Activated T-cell treated with anti-CD3 and anti-CD28 coated beads, Interleukin-2, amount 50 U/mL, for 48 hours (primary cell): ENCODE results near the gene MAGI1.

Experiments used
- DNase-seq, 2 experiments: peaks; one replicate each; pipeline ENCODE4 v3.0.0-alpha.2; 2020

Gene MAGI1

DNA sequence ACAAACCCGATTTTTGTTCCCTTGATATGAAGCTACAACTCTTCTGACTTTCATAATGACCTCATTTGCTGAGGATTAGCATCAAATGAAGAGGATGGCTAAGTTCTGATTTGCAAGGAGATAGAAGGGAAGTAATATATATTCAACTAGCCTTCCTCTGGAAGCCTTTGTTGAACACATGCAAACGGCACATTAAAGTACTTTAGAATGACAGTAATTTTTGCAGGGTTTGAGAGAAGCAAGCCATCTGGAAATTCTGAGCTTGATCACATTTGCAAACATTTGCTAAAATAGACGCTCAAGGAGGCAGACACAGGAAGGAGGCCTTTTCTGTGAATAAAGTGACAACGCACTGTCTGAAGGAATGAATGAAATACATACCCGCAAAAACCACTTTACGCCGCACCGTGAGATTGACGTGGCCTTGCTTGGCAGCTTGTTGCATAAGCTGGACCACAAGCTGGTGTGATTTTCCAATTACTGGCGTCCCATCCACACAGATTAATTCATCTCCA, 657.2 kb downstream of the MAGI1 start:
- DNase-seq = no peak

GRCh38 chr3:65379223-65379622, 659.5 kb downstream of the MAGI1 start:
- no peak for DNase-seq

DNA sequence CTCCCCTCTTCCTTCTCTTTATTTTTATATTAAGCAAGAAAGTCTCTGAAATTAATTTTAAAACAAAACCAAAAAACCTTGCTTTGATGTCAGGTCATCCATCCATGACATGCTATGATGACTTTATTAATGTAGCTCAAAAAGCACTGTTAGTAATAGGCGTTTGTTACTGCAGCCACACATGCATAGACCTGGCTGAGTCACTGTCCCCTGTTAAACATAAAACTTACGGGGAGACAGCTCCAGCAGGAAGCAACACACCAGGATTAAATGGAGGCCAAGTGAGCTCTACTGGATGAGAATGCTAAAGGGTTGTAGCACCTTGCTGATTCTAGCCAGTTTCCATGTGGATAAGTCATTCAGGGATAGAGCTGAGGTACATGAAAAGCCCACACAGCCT, 661.1 kb downstream of the MAGI1 start:
- DNase-seq = no peak

- no peak for DNase-seq
Observed at GRCh38 chr3:65376426-65376825, 662.3 kb downstream of the MAGI1 start.

DNA sequence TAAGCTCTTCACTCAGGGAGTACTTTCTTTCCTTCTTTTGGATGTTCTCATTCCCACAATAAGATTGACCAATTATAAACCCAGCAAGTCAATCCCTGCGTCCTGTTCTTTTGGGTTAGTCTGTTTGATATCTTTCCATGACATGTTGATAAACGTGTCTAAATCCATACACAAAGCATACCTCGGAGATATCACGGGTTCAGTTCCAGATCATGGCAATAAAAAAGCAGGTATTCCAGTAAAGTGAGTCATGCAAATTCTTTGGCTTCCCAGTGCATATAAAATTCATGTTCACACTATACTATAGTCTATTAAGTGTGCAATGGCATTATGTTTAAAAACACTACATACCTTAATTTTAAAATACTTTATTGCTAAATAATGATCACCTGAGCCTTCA, 667.7 kb downstream of the MAGI1 start:
- no peak for DNase-seq

DNA sequence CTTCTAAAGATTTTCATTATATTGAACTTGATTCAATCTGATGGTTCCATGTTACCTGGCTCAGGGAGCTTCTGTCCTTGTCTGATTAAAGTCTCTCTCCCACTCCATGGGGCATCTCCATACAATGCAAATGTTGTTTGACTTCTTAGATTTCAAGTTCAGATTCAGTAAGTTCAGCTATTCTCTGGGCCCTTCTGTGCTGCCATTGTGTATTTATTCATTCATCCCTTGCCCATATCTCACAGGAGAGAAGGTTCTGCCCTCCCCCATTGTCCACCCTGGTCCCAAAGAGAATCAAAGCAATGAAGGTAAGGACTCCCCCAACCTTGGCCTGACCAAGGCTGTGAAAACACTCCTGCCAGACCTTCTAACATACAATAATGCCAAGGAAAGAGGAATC, 669.9 kb downstream of the MAGI1 start:
- DNase-seq = no peak

- DNase-seq = no peak
Observed at GRCh38 chr3:65362688-65363087, 676.0 kb downstream of the MAGI1 start.

DNA sequence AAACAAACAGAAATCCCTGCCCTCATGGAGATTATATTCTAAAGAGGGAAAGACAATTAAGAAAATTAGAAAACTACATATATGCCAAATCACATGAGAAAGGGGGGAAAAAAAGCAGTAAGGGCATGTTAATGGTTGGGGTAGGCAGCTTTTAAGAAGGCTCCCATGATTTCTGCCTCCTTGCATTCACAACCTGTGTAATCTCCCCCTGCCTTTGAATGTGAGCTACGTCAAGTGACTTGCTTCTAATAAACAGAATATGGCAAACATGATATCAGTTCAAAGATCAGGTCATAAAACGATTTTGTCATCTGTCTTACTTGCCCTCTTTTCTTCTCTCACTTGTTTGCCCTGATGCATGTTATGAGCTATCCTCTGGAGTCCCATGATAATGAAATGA, 677.3 kb downstream of the MAGI1 start:
- DNase-seq = no peak

DNA sequence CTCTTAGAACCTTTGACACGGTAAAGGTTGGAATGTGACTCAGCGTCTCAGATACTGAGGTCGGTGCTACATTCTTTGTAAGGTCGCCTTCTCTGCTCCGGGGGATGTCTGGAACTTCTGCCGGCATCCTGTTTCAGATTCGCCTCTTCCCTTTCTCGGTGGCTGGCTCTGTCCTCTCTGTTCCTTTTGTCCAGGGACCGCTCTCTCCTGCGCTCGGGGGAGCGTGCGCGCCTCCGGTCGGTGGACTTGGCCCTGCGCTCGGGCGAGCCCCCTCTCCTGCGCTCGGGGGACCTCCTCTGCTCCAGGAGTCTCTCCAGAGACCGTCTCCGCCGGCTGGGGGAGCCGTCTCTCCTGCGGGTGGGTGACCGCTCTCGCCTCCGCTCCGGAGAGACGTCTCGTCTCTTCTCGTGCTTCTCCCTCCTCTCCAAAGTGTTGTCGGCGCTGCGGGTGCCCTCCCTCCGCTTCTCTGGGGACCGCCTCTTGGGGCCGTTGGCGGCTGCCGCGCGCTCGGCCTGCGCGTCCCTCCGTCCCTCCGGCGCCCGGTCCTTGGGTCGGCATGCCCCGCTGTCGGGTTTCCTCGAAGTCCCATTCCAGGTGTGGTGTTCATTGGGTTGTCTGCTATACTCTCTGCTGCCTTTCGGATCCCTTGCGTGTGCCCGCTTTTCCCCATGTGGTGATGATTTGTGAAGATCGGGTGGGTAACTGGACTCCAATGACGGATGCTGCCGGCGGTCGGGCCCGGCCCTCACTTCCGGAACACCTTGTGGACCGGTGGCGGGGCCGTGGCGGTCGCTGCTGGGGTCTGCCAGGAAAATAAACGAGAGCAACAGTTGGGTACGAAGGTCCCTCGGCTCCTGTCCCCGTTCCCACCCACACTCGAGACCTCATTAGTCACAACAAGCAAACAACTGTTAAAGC, 682.1 kb downstream of the MAGI1 start:
- DNase-seq = no peak

DNA sequence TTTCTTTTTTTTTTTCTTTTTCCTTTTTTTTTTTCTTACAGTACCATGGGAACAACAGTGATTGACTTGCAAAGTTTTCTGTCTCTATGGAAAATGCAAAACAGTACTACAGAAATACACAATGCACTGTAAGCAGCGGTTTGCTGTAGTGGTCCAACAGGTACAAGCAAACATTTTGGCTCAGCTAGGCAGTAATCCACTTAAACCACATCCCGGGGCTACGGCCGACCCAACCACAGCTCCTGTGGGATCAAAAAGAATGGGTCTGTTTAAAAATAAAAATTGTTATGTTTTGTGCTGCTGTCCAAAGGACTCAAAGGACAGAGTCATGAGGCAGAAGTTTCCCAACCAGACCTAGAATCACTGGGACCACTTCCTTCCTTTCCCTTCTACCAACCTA, 683.8 kb downstream of the MAGI1 start:
- no peak for DNase-seq

DNA sequence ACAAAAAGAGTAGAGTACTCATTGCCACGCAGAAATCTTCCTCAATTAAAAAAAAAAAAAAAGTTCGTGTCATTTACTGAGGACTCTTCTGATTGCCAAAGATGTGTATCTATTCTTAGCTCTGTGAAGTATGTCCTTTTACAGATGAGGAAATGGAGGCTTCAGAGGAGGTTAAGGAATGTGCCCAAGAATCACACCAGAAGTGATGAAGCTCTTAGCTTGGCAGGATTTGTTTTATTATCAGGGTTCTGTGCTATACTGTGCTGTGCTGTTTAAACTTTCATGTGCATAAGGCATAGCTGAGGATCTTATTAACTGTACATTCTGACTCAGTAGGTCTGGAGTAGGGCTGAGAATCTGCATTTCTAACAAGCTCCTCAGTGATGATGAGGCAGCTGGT, 685.8 kb downstream of the MAGI1 start:
- DNase-seq = no peak

- DNase-seq = no peak
Observed at GRCh38 chr3:65351753-65352152, 687.0 kb downstream of the MAGI1 start.

DNA sequence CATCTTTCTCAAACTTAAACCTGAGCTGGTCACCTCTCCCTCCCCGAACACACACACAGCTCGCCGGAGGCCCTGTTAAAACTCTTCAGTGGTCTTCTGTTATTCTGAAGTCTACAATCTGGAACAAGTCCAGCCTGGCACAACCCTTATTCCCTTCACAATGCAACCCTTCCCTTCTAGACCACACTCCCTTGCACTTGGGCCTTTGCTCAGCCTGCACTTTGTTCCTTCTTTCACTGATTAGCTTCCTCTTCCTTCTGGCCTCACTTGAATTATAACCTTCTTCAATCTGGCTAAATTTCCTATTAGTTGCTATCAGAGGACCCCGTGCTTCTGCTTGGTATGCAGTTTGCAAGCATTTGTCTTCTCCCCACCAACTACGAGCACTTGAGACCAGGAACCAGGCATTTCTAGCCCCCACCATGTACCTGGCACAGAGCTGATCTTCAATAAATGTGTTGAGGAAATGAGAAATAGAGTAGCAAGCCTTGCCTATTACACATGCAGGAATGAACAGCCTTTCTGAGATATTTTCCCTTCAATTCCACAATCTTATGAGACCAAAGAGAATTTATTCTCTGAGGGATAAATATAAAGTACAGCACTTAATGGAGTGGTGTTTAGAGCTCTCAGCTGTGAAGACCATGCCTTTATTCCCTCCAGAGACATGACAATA, 687.8 kb downstream of the MAGI1 start:
- no peak for DNase-seq

- DNase-seq = no peak
Observed at GRCh38 chr3:65348398-65348995, 690.2 kb downstream of the MAGI1 start.

GRCh38 chr3:65347166-65347565, 691.6 kb downstream of the MAGI1 start:
- DNase-seq = no peak

- DNase-seq = no peak
Observed at GRCh38 chr3:65344846-65345245, 693.9 kb downstream of the MAGI1 start.

DNA sequence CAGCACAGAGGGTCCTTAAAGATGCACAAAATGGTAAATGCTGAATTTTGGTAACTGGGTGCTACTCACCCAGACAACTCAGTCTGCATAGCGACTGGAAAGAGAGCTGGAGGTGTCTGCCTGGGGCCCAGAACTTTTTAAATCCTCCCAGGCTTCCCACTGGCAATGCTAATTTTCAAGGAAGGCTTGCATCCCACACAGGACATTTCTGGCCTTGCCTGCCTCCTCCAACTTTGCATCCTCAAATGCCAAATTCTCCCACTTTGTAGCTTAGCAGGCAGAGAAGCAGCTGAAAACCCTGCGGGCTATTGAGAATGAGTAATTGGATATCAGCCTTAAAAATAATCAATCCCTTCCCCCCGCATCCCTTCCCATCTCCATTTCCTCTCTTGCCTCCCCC, 694.3 kb downstream of the MAGI1 start:
- DNase-seq = no peak

GRCh38 chr3:65343736-65344135, 695.0 kb downstream of the MAGI1 start:
- DNase-seq = no peak

DNA sequence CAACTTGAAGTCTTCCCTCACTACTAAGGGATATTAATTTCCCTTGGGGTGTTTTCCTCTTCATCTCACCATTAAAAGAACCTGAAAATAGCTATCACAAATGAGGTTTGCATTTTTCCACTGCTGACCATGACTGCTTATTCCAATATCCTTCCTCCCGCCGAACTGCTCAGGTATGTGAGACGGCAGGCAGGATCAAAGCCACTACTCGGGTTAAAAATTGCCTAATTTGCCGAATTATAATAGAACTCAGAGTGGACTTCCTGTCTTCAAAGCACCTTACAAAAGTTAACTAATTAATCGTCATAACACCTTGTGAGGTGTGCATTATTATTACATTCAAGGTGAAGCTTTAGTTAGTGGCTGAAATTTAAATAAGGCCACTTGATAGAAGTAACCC, 695.7 kb downstream of the MAGI1 start:
- DNase-seq = no peak

DNA sequence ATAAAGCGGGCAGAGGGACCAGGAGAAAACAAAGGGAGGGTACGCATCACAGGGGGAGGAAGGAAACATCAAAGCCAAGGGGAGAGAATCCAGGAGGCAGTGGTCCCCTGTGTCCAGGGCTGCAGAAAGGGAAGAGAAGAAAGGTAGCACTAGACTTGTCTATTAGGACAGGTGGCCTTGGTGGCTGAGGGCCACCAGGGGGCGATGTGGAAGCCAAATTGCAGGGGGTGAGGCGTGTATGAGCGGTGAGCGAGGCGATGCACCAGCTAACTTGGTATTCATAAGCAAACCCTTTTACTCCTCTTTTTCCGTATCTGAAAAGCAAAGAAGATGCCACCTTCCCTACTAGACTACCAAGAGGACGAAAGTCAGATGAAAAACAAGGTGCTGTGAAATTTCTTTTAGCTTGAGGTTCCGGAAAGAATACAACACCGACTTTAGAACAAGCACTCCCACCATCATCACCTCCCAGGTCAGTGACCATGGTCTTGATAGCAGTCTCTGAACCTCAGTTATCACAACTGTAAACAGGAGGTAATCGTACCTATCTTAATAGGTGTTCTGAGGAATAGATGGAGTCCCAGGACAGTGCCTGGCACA, 696.5 kb downstream of the MAGI1 start:
- DNase-seq = peak; percentile 43 to 46

DNA sequence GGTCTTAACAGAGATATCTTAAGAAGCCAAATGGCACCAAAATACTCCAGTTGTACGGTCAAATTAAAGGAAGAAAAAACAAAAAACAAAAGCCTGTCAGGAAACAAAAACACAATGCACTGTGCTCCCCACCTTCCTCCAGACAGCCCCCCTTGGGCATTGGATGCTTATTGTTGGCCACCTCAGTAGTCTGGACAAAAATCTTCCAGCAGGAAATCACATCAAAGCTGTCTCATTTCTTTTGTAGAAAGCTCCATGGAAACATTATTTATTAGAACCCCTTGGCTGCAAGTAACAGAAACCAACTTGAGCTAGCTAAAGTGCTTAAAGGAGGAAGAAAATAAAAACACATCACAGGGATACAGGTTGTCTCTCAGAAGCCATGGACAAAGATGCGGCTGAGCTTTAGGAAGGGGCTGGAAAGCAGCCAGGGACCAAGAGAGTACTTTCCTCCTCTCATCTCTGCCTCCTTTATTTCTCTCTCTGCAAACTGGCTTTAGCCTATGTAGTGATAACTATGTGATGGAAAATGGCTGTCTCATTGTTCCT, 699.5 kb downstream of the MAGI1 start:
- no peak for DNase-seq

GRCh38 chr3:65338571-65338970, 700.1 kb downstream of the MAGI1 start:
- DNase-seq = no peak

DNA sequence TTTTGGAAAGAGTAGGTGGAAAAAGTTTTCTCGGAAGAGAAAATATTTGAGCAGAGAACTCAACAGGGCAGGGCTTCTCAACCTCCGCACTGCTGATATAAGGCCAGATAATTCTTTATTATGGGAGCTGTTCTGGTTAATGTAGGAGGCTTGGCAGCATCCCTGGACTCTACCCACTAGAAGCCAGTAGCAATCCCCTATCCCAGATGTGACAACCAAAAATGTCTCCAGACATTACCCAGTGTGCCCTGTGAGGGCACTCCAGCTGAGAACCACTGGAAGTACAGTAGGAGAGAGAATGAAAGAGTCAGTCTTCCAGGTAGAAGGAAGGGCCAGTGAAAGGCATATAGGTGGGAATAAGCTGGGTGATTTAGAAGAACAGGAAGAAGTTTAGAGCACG, 703.1 kb downstream of the MAGI1 start:
- DNase-seq = no peak
